GM21360 (cell line): ENCODE data around the gene ADAMTS13.

ENCODE experiments used
- ATAC-seq: cut with Tn5 transposase; IDR thresholded peaks from one replicate; pipeline ENCODE4 v1.9.1; 2021; ENCODE audit warnings: mild to moderate bottlenecking, moderate library complexity; ENCODE audit not compliant: unreplicated experiment

ADAMTS13 gene

DNA sequence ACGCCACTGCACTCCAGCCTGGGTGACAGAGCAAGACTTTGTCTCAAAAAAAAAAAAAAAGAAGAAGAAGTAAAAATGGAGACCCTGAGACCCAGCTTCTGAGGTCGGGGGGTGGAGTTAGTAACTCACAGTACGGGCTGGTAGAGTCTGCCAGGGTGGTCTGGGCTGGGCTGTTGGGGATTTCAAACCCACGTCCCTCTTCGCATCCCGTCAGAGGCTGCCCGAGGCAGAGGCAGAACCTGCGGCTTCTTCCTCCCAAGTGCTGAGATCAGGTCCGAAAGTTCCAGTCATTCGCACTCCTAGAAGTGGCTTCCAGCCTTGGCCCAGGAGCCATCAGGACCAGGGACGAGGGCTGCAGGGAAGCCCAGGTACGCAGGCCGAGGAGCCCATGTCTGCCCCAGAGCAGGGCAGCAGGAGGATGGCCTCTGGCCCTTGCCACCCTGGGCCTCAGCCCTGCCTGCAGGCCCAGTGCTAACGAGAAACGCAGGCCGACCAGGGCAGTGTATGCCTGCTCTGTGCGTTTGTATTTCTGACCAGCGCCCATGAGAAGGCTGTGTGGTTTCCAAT is 66.6 kb downstream of the ADAMTS13 start:
- no peak for ATAC-seq

DNA sequence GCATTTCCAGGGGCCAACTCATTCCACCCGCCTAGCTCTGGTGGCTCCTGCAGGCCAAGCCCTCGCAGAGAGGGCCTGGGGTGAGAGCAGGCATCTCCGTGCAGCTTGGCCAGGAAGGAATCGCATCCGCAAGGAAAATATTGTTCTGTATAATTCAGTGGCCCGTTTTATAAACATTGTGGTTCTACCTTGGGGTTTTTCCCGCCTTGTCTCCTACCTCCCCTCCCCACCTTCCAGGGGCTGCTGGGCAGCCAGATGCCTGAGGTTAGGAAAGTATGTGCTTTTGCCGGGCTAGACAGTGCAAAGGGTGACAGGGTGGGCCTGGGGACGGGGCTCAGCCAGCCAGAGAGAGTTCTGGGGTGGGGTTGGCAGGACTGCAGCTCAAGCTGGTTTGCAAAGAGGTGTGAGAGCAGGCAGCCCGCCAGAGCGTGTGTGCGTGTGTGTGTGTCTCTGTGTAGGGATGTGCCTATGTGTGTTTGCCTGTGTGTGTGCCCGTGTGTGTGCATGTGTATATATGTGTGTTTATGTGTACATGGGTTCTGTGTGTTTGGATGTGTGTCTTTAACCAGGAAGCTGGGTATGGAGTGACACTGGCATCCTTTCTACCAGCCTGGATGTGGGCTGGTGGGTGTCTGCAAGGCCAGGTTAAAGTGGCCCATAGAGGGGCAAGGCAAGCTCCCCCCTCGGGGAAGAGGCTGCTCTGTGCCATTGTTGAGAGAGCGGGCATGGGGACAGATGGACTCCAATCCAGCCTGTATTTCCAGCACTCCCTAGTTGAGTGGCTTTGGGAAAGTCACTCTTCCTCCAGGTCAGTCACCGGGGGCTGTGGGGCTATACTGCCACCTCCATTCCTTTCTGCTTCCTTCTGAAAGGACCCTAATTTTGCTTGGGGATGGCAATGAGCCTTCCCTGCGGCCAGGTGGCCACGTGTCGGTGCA is 67.4 kb downstream of the ADAMTS13 start:
- ATAC-seq = no peak

DNA sequence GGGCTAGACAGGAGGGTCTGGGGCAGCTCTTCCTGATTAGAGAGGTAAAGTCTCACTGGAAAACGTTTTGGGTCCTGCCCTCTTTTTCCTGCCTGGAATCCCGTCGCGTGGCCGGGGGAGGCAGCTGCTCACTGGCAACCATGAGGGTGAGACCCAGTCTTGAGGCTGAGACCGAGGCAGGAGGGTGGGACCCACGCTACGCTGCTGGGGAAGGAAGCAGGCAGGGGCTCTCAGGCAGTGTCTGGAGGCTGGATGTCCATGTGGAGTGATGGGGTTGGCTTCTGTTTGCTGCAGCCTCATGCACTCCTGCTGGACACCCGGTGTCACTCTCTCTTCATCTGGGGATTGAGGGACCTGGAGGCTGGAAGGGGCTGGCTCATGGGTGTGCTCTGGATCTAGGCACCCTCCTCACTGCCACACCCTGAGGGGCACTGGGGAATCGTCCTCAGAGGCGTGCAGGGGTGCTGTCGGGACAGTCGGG is 68.1 kb downstream of the ADAMTS13 start:
- ATAC-seq = no peak

DNA sequence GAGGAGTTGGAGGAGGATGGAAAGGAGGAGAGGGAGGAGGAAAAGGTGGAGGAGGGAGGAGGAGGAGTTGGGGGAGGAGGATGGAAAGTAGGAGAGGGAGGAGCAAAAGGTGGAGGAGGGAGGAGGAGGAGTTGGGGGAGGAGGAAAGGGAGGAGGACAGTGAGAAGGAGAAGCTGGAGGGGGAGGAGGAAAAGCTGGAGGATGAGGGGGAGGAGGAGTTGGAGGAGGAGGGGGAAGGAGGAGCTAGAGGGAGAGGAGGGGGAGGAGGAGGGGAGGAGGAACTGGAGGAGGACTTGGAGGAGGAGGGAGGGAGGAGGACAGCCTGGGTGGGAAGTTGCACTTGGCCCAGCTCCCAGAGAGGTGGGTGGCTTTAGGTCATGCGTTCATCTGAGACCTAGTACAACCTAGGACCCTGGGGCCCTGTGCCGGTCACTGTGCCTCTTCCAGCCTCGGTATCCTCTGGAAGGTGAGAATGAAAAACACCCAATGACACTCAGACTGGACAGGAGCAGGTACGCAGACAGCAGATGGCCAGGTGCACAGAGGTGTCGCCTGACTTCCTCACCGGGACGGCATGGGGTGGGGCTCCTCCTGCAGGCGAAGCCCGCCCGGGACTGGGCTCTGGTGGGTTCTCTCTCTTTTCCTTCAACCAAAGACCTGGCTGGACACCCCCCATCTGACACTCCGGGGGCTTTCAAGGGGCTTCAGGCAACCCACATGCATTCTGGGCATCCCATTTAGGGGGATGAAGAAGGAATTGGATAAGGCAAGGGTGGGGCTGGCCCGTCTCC is 68.9 kb downstream of the ADAMTS13 start:
- ATAC-seq = no peak

DNA sequence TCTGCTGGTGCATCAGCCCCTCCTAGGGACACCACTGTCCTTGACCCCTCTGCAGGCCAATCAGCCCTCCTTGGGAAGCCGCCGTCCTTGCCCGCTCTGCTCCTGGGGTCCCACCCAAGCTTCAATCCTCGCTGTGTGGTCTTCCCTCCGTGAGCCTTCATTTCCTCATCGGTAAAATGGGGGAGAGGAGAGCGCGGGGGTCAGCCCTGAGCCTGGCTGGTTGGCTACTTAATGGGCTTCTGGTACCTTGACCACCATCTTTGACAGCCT is 69.4 kb downstream of the ADAMTS13 start:
- ATAC-seq = no peak

DNA sequence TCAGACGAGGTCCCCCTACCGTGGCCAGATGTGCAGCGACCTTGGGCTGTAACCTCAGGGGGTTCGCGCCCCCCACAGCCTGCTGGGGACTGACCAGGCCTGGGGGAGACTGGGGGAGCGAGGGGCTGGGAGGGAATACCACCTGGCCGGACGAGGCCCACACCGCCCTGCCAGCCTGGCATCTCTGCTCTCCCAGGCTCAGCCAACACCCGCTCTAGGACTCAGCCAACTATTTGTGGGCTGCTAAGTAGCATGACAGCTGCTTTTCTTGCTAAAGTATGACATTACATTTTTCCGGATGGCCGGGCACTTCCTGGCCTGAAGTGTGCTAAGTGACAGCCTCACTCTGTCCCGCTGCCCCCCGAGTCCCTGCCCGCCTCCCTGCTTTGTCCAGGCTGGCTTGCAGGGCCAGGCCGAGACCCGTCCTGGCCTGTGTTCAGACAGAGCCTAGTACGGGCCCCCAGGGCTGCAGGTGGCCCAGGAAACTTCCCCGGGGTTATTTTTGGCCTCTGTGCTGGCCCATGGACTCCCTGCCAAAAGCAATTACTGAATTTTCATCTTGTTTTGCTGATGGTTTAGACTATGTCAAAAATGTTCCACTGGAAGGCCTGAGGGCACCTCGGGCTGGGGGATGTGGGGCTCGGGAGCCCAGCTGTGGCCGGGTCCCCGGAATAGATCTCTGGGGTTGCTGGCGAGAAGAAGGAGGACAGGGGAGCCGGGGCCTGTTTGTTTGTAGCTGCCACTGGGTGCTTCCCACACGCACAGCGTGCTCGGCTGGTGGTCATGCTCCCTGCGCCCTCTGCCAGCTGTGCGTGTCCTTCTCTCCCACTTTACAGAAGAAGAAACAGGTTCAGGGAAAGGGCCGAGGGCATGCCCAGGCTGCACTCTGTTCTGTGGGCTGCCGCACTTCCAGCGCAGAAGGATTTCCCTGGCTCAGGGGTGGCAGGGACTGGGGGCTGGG is 70.2 kb downstream of the ADAMTS13 start:
- no peak for ATAC-seq

DNA sequence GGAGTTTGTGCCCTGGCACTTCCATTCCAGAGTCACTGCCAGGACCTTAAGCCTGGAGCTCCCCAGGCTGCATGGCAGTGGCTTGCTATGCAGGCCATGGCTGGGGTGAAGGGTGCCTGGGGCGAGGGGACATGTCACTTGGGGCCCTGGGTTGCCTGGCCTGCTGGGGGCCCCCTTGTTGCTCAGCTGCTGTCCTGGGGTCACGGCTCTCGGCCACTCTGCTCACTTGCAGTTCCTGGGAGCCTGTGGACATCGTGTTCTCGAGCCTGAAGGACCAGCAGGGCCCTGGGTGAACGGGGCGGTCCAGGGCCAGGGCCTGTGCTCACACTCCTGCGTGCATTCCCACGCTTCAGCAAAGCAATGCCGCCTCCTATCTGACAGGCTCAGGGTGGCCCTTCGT is 71.3 kb downstream of the ADAMTS13 start:
- ATAC-seq = no peak

DNA sequence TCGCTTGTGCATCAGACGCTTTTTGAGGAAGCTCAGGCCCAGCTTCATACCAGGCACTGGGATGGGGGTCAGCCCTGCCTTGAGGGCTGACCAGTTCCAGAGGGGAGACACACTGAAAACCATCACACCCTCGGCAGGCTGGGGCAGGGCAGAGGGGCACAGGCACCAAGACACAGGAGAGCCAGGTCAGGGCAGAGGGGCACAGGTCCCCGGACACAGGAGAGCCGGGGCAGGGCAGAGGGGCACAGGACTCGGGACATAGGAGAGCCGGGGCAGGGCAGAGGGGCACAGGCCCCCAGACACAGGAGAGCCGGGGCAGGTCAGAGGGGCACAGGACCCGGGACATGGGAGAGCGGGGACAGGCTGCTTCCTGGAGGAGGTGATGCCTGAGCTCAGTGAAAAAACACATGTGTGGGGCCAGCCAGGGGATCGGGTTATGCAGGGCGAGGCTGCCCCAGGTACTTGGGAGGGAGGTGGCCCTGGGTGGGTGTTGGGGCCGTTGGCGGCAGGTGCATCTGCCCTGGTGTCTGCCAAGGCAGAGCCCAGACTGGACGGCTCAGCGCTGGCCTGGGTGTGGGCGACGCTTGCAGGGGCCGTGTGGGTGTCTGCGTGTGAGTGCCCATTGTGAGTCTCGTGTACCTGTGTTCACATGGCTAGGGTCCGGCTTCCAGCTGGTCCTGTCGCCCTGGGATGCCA is 71.8 kb downstream of the ADAMTS13 start:
- ATAC-seq = no peak

DNA sequence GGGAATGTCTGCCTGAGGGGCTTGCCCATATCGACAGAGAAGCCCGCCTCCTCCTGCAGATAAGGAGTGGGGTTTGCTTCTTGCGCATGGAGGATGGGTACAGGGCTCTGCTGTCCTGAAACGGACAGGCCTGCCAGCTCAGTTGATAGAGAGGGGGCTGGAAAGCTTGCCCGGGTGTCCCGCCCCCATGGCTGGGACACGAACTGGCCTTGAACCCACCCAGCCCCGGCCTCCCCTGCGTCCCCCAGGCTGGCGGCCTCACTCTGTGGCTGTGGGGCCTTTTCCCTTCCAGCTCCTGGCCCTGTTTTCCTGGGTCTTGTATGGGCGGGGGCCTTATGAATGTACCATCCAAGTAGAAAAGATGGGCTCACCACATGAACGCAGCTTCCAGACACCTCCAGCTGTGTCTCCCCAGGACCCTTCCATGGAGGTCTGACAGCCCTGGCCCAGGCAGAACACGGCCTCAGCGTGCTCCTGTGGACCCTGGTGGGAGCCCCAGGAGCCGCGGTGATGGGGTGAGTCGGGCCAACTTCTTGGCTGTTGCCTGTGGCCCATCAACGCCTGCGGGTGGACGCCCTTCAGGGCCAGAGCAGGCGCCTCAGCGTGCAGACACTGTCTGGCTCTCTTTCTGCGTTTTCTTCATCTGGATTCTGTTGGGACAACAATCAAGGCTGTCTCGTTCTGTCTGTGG is 72.6 kb downstream of the ADAMTS13 start:
- no peak for ATAC-seq

DNA sequence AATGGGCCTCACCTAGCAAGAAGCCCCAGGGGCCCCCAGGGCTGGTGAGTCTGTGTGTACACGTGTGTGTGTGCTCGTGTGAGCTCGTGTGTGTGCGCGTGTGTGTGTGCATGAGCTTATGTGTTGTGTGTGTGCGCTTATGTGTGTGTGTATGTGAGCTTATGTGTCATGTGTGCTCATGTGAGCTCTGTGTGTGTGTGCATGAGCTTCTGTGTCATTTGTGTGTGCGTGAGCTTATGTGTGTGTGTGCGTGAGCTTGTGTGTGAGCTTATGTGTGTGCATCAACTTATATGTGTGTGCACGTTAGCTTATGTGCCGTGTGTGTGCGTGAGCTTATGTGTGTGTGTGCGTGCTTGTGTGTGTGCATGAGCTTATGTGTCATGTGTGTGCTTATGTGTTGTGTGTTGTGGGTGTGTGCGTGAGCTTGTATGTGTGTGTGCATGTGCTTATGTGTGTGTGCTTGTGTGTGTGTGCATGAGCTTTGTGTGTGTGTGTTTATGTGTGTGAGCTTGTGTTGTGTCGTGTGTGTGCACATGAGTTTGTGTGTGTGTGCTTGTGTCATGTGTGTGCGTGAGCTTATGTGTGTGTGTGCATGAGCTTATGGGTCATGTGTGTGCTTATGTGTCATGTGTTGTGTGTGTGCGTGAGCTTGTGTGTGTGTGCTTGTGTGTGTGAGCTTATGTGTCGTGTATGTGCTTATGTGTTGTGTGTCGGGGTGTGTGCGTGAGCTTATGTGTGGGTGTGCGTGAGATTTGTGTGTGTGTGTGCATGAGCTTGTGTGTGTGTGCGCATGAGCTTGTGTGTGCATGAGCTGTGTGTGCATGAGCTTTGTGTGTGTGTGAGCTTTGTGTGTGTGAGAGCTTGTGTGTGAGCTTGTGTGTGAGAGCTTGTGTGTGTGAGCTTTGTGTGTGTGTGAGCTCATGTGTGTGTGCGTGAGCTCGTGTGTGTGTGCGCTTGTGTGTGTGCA is 73.4 kb downstream of the ADAMTS13 start:
- ATAC-seq = no peak

DNA sequence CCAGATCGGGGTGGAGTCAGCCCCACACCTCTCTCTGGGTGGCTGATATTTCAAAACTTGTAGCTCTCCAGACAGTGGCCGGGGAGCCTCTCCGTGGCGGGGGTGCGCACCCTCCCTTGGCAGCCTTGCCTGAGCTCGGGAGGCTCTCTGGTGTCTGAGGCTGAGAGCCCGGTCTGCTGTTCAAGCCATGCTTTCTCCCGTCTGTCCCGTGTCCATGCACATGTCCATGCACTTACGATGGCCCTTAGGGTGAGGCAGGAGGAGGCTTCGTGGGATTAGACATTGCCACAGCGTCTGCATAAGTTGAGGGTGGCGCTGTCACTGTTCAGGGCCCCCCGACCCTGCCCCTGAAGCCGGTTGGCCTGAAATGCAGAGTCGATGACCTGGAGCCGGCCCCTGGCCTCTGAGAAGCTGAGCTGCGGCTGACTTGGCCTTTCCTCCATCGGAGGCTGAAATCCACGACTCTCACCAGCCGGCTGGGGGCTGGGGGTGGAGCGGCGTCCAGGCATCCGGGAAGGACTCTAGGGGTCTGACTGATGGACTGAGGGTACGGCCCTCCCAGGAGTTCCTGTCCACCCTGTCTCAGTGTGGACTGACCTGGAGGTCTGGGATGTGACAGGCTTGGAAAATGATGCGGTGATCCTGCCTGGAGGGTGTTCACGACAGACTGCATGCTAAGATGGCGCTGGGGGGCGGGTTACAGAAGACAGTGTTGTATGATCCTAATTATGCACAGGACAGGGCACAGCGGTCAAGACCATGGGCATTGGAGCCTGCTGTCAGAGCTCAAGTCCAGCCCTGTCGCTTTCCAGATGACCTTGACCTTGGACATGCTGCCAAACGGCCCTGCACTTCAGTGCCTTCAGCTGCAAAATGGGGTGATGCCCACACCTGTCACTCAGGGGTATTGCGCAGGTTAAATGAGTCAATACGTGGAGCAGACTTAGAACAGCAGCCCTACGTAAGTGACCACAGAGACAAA is 75.0 kb downstream of the ADAMTS13 start:
- ATAC-seq = no peak

DNA sequence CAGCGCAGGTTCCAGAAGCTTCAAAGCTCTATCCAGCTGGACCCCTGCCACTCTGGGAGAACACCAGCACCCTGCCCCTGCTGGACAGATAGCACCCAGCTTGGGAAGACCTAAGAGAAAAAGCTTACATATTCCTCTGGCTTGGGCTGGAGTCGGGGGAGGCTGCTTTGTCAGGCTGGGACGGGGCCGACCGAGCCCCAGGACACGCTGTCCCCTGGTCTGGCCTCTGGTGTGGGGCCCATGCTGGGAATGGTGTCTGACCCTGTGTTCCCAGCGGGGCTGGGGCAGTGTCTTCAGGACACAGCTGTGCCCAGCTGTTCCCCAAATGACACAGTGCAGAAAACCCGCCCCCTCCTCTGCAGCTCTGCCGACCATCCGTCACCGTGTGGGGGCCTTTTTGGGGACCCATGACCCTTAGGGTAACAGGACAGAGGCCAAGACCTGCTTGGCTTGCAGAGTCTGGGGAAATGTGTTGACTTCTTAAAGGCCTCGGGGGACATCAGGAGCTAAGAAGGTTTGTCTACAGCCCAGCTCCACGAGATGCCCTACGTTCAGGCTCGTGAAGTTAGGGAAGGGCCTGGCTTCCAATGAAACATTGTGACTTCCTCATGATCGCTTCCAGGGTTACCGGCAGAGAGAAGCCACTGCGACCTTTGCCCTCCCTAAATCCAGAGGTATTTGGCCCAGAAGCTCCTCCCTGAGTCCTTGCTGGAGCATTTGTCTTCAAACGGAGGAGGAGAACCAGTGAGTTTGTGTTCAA is 77.1 kb downstream of the ADAMTS13 start:
- no peak for ATAC-seq

DNA sequence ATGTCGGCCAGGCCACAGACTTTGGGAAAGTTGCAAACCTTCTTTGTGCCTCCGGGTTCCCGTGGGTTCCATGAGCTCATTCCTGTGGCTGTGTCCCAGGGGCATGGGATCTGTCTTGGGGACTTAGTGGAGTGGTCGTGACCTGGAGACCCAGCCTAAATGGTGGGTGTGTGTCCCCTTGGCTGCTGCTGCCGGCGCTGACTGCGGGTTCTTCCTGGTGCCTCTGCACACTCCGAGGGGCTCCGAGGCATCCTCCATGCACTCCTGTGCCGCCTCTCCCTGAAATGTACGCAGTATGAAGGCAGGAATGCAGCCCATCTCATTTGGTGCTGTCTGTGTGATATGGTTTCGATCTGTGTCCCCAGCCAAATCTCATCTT is 77.7 kb downstream of the ADAMTS13 start:
- ATAC-seq = no peak

DNA sequence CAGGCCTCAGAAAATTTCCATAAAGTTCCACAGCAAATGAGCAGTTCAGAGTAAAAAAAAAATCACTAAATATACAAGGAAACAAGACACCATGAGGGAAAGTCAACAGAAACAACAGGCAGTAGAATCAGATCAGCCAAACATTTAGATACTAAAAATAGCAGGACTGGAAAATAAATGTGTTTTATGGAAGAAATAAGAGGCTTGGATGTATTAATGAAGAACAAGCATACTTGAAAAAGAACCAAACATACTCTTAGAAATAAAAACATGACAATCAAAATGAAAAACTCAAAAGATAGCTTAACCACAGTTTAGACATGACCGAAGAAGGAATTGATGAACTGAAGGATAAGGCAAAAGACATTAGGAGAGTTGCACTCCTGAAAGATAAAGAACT is 79.9 kb downstream of the ADAMTS13 start:
- no peak for ATAC-seq

DNA sequence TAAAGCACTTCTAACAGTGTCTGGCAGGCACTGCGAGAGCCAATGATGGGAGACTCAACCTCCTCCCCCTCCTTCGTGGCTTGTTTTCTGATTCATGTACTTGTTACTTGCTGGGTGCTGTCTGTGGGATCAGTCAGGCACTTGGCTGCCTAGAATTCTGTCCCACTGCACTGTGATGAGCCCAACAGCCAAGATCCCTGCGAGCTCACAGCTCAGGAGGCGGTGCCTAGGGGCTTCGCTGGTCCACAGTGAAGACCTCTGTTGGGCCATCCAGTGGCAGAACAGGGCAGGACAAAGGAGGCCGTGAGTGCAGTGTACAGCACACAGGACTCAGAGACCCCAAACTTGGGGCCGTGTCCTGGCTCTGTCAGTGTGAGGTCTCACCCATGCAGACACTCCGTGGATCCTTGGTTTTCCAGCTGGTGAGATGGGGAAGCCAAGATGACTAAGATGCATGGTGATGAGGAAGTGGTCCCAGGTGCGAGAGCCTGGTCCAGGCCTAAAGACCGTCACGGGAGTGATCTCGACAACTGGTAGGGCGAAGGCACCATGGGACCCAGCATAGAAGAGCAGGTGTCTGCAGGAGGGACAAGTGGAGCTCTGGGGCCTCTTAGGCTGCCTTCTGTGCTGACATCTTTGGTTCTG is 83.1 kb downstream of the ADAMTS13 start:
- ATAC-seq = no peak
